ENCODE results near the gene MGAT4B.

- TF ChIP-seq CTCF (conservative IDR thresholded peaks at IDR 0.05; ENCODE audit: low read depth, low read length): no peak
- no peak for TF ChIP-seq FOS (IDR thresholded peaks at IDR 0.05; ENCODE audit: low read depth, low read length)
- TF ChIP-seq POLR2A (IDR thresholded peaks at IDR 0.05; ENCODE audit: low read depth, low read length): no peak
- no peak for TF ChIP-seq MXI1 (IDR thresholded peaks at IDR 0.05; ENCODE audit: borderline replicate concordance, low read depth, low read length)
- TF ChIP-seq, protein P1, sequence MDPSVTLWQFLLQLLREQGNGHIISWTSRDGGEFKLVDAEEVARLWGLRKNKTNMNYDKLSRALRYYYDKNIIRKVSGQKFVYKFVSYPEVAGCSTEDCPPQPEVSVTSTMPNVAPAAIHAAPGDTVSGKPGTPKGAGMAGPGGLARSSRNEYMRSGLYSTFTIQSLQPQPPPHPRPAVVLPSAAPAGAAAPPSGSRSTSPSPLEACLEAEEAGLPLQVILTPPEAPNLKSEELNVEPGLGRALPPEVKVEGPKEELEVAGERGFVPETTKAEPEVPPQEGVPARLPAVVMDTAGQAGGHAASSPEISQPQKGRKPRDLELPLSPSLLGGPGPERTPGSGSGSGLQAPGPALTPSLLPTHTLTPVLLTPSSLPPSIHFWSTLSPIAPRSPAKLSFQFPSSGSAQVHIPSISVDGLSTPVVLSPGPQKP (IDR thresholded peaks at IDR 0.05; ENCODE audit: borderline replicate concordance, low read depth, low read length): no peak
- no peak for TF ChIP-seq RFX5 (IDR thresholded peaks at IDR 0.05; ENCODE audit: low read depth, low read length)
- no peak for TF ChIP-seq CEBPB (IDR thresholded peaks at IDR 0.05; ENCODE audit: low read depth, low read length)
- no peak for TF ChIP-seq USF2 (IDR thresholded peaks at IDR 0.05; ENCODE audit: low read depth, low read length)
- TF ChIP-seq RAD21 (IDR thresholded peaks at IDR 0.05; ENCODE audit: low read length): no peak
- TF ChIP-seq MAFK (IDR thresholded peaks at IDR 0.05; ENCODE audit: low read depth, low read length): no peak
- no peak for TF ChIP-seq SMC3 (IDR thresholded peaks at IDR 0.05; ENCODE audit: low read depth, low read length)
- TF ChIP-seq CHD1 (IDR thresholded peaks at IDR 0.05; ENCODE audit: low read depth, low read length): no peak
- TF ChIP-seq RCOR1 (IDR thresholded peaks at IDR 0.05; ENCODE audit: insufficient replicate concordance, low read length): no peak
Observed at GRCh38 chr5:179804555-179804947, 2.1 kb downstream of the MGAT4B start.

All from IMR-90 (cell line).